Progenitor cell of endocrine pancreas (in vitro differentiated cells): ENCODE measurements around the gene TDRD12. TPM values are rescaled to one million over a fixed set of nuclear protein-coding genes. Genes with fewer than 3 reads are reported as not detected.

Source experiments
- DNase-seq: peaks from one replicate; pipeline ENCODE4 v3.0.0; 2021; ENCODE audit warnings: low spot score; ENCODE audit not compliant: unreplicated experiment
- H3K27ac Mint-ChIP-seq: 2 replicates; pipeline ENCODE4 v1.8.0; 2021; ENCODE audit warnings: mild to moderate bottlenecking, moderate library complexity, mixed read lengths
- H3K27me3 Mint-ChIP-seq: 2 replicates; pipeline ENCODE4 v1.8.0; 2021; ENCODE audit warnings: mixed read lengths
- H3K36me3 Mint-ChIP-seq: 2 replicates; pipeline ENCODE4 v1.8.0; 2022; ENCODE audit warnings: mixed read lengths; ENCODE audit not compliant: insufficient read depth
- H3K4me1 Mint-ChIP-seq: 2 replicates; pipeline ENCODE4 v1.8.0; 2021; ENCODE audit warnings: low read depth, mixed read lengths
- H3K4me3 Mint-ChIP-seq: 2 replicates; pipeline ENCODE4 v1.8.0; 2021; ENCODE audit warnings: low read depth, mild to moderate bottlenecking, moderate library complexity, mixed read lengths
- H3K9me3 Mint-ChIP-seq: 2 replicates; pipeline ENCODE4 v1.8.0; 2021; ENCODE audit warnings: low read depth, mixed read lengths
- CTCF ChIP-seq: fragments of 200-600 bp; sonication (generic); IDR thresholded peaks from one replicate; pipeline ENCODE4 v1.5.0; 2021; ENCODE audit warnings: antibody characterized with exemption, mild to moderate bottlenecking; ENCODE audit not compliant: unreplicated experiment
- total RNA-seq: library from RNA; stranded (reverse); gene quantifications from 2 replicates; pipeline ENCODE4 v1.2.1, GENCODE V29; 2021

Gene TDRD12
- total RNA-seq, 1 donor from 2014 or later: 0.29 TPM

- Mint-ChIP-seq H3K4me1 (peaks cover 5% of the 10 kb centered on the region), H3K4me3 (no peak overlapping the region), H3K27me3 (peaks cover 34% of the 10 kb centered on the region), H3K9me3 (no peaks in the 10 kb centered on the region), H3K27ac (no peak overlapping the region), H3K36me3 (no peaks in the 10 kb centered on the region)
- no peak for TF ChIP-seq CTCF
- no peak for DNase-seq
These were observed 38.6 kb upstream of the TDRD12 start for GRCh38 chr19:32680986-32681385.

- no peak for DNase-seq
- Mint-ChIP-seq H3K27me3 (peaks cover 33% of the 10 kb centered on the region), H3K36me3 (no peaks in the 10 kb centered on the region), H3K4me3 (no peak overlapping the region), H3K27ac (no peak overlapping the region), H3K9me3 (no peaks in the 10 kb centered on the region), H3K4me1 (peaks cover 5% of the 10 kb centered on the region)
- no peak for TF ChIP-seq CTCF
These were observed 37.2 kb upstream of the TDRD12 start for GRCh38 chr19:32682317-32682716.

- H3K27ac Mint-ChIP-seq: no peak overlapping the region
- H3K4me3 Mint-ChIP-seq: no peak overlapping the region
- H3K4me1 Mint-ChIP-seq: peaks cover 8% of the 10 kb centered on the region
- DNase-seq: no peak
- TF ChIP-seq CTCF: no peak
- no peaks in the 10 kb centered on the region for H3K36me3 Mint-ChIP-seq
- no peaks in the 10 kb centered on the region for H3K9me3 Mint-ChIP-seq
- H3K27me3 Mint-ChIP-seq: peaks cover 17% of the 10 kb centered on the region
These were observed 32.6 kb upstream of the TDRD12 start for GRCh38 chr19:32686847-32687475.

GRCh38 chr19:32687681-32688080 is 31.9 kb upstream of the TDRD12 start:
- Mint-ChIP-seq H3K36me3 (no peaks in the 10 kb centered on the region), H3K27ac (no peak overlapping the region), H3K4me3 (no peak overlapping the region), H3K4me1 (peaks cover 8% of the 10 kb centered on the region), H3K27me3 (peaks cover 12% of the 10 kb centered on the region), H3K9me3 (no peaks in the 10 kb centered on the region)
- TF ChIP-seq CTCF: no peak
- no peak for DNase-seq

GRCh38 chr19:32688311-32688710 is 31.3 kb upstream of the TDRD12 start:
- H3K27me3 Mint-ChIP-seq: peaks cover 12% of the 10 kb centered on the region
- H3K27ac Mint-ChIP-seq: no peak overlapping the region
- no peaks in the 10 kb centered on the region for H3K9me3 Mint-ChIP-seq

More at GRCh38 chr19:32688311-32688710, 31.3 kb upstream of the TDRD12 start:
- no peak for DNase-seq
- TF ChIP-seq CTCF: no peak
- Mint-ChIP-seq H3K4me3 (no peak overlapping the region), H3K36me3 (peaks cover 5% of the 10 kb centered on the region), H3K4me1 (peaks cover 14% of the 10 kb centered on the region)
